ENCODE data around the gene CAMKK1.

CAMKK1 gene

DNA sequence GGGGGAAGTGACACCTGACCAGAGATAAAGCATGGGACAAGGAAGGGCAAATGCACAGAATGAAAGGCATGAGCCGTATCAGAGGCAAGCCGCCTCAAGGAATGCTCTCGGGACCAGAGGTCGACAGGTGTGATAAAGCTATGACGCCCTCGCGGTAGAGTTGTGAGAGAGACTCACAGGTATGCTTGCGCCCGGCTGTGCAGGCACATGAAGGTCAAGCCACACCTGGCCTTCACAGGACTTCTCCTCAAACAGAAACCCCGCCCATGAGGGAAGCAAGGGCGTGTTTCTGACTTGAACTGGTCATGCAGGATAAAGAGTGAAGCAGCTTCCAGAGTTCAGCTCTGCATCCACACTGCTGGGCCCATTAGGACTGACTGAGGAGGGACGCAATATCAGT is 54.6 kb downstream of the CAMKK1 start:
- Histone ChIP-seq H3K9me3 (ENCODE audit: severe bottlenecking) (no peaks in the 10 kb centered on the region), H3K27me3 (ENCODE audit: insufficient read depth, poor library complexity, severe bottlenecking) (no peaks in the 10 kb centered on the region), H3K4me1 (ENCODE audit: insufficient read depth, poor library complexity, severe bottlenecking) (no peaks in the 10 kb centered on the region), H3K4me3 (ENCODE audit: severe bottlenecking) (no peak overlapping the region), H3K27ac (ENCODE audit: poor library complexity, severe bottlenecking) (no peak overlapping the region), H3K36me3 (ENCODE audit: low read depth) (peaks cover 77% of the 10 kb centered on the region)
- ATAC-seq (ENCODE audit: low read depth), result no peak
- no peak for DNase-seq (ENCODE audit: low spot score)
- TF ChIP-seq CTCF (IDR thresholded peaks at IDR 0.05; ENCODE audit: poor library complexity, severe bottlenecking), result no peak

DNA sequence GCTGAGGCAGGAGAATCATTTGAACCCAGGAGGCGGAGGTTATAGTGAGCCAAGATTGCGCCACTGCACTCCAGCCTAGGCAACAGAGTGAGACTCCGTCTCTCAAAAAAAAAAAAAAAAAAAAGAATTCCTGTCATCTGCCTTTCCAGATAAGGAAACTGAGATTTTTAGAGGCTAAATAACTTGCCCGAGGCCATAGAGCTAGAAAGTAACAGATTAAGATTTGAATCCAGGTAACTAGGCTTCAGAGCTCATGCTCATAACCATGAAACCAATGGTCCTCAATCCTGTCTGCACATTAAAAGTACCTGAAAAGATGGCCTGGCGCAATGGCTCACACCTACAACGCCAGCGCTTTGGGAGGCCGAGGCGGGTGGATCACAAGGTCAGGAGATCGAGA is 56.3 kb downstream of the CAMKK1 start:
- Histone ChIP-seq H3K36me3 (ENCODE audit: low read depth) (peaks cover 71% of the 10 kb centered on the region), H3K27me3 (ENCODE audit: insufficient read depth, poor library complexity, severe bottlenecking) (no peaks in the 10 kb centered on the region)
- no peak for ATAC-seq (ENCODE audit: low read depth)

GRCh38 chr17:3835410-3836229 is 57.2 kb downstream of the CAMKK1 start:
- DNase-seq (ENCODE audit: low spot score), result no peak
- peaks cover 69% of the 10 kb centered on the region for H3K36me3 ChIP-seq (ENCODE audit: low read depth)
- TF ChIP-seq CTCF (IDR thresholded peaks at IDR 0.05; ENCODE audit: poor library complexity, severe bottlenecking), result no peak
- H3K9me3 ChIP-seq (ENCODE audit: severe bottlenecking), result no peaks in the 10 kb centered on the region
- no peaks in the 10 kb centered on the region for H3K4me1 ChIP-seq (ENCODE audit: insufficient read depth, poor library complexity, severe bottlenecking)
- ATAC-seq (ENCODE audit: low read depth), result no peak
- no peak overlapping the region for H3K27ac ChIP-seq (ENCODE audit: poor library complexity, severe bottlenecking)
- no peak overlapping the region for H3K4me3 ChIP-seq (ENCODE audit: severe bottlenecking)
- H3K27me3 ChIP-seq (ENCODE audit: insufficient read depth, poor library complexity, severe bottlenecking), result no peaks in the 10 kb centered on the region

More for the DNA sequence above, 56.3 kb downstream of the CAMKK1 start:
- no peaks in the 10 kb centered on the region for H3K4me1 ChIP-seq (ENCODE audit: insufficient read depth, poor library complexity, severe bottlenecking)
- H3K4me3 ChIP-seq (ENCODE audit: severe bottlenecking), result no peak overlapping the region
- no peaks in the 10 kb centered on the region for H3K9me3 ChIP-seq (ENCODE audit: severe bottlenecking)
- no peak for DNase-seq (ENCODE audit: low spot score)
- H3K27ac ChIP-seq (ENCODE audit: poor library complexity, severe bottlenecking), result no peak overlapping the region
- no peak for TF ChIP-seq CTCF (IDR thresholded peaks at IDR 0.05; ENCODE audit: poor library complexity, severe bottlenecking)

DNA sequence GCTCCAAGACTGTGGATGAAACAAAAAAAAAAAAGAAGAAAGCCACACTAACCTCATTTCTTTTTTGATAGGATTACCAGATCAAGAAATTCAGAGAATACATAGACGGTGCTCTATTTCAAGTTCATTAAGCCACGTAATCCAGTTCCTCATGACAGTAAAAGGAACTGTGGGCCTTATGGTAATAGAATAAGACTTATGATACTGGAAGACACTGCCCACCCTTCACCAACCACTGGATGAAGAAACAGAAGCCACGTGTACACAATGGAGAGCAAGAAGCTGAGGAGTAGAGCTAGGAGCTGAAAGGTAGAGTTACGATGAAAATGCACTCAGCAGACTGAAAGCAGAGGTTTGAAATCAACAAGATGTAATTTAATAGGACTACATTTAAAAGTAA is 58.0 kb downstream of the CAMKK1 start:
- DNase-seq (ENCODE audit: low spot score) (no peak), ATAC-seq (ENCODE audit: low read depth) (no peak)
- Histone ChIP-seq H3K4me3 (ENCODE audit: severe bottlenecking) (no peak overlapping the region), H3K27ac (ENCODE audit: poor library complexity, severe bottlenecking) (no peak overlapping the region), H3K9me3 (ENCODE audit: severe bottlenecking) (no peaks in the 10 kb centered on the region), H3K27me3 (ENCODE audit: insufficient read depth, poor library complexity, severe bottlenecking) (no peaks in the 10 kb centered on the region), H3K36me3 (ENCODE audit: low read depth) (peaks cover 63% of the 10 kb centered on the region), H3K4me1 (ENCODE audit: insufficient read depth, poor library complexity, severe bottlenecking) (no peaks in the 10 kb centered on the region)
- TF ChIP-seq CTCF (IDR thresholded peaks at IDR 0.05; ENCODE audit: poor library complexity, severe bottlenecking), result no peak

GRCh38 chr17:3828852-3829232 is 64.0 kb downstream of the CAMKK1 start:
- no peak overlapping the region for H3K27ac ChIP-seq (ENCODE audit: poor library complexity, severe bottlenecking)
- no peak for ATAC-seq (ENCODE audit: low read depth)

More at GRCh38 chr17:3828852-3829232, 64.0 kb downstream of the CAMKK1 start:
- no peak for DNase-seq (ENCODE audit: low spot score)
- Histone ChIP-seq H3K36me3 (ENCODE audit: low read depth) (peaks cover 72% of the 10 kb centered on the region), H3K4me1 (ENCODE audit: insufficient read depth, poor library complexity, severe bottlenecking) (no peaks in the 10 kb centered on the region), H3K4me3 (ENCODE audit: severe bottlenecking) (no peak overlapping the region), H3K27me3 (ENCODE audit: insufficient read depth, poor library complexity, severe bottlenecking) (no peaks in the 10 kb centered on the region), H3K9me3 (ENCODE audit: severe bottlenecking) (no peaks in the 10 kb centered on the region)
- TF ChIP-seq CTCF (IDR thresholded peaks at IDR 0.05; ENCODE audit: poor library complexity, severe bottlenecking), result no peak

All from RWPE2 (cell line).